IPS-15b (cell line): Measurements from ENCODE around the gene MEX3A.
"Not testable (repeated sequence)": the region's sequence is repeated elsewhere in the genome, so short reads cannot be mapped to it uniquely, and the experiment has no call there.

Source experiments
- H3K27me3 ChIP-seq: one replicate; pipeline ENCODE4 v1.6.1; 2013; ENCODE audit warnings: low read length; ENCODE audit not compliant: control insufficient read depth, insufficient read depth
- H3K36me3 ChIP-seq: one replicate; pipeline ENCODE4 v1.6.1; 2013; ENCODE audit warnings: low read length; ENCODE audit not compliant: control insufficient read depth, insufficient read depth
- H3K4me1 ChIP-seq: one replicate; pipeline ENCODE4 v1.6.1; 2013; ENCODE audit warnings: mild to moderate bottlenecking, low read length; ENCODE audit not compliant: control insufficient read depth, insufficient read depth
- H3K4me3 ChIP-seq: one replicate; pipeline ENCODE4 v1.5.1; 2013; ENCODE audit warnings: low read depth, low read length
- H3K9ac ChIP-seq: one replicate; pipeline ENCODE4 v1.6.1; 2013; ENCODE audit warnings: low read depth, mild to moderate bottlenecking, low read length
- H3K9me3 ChIP-seq: one replicate; pipeline ENCODE4 v1.6.1; 2013; ENCODE audit warnings: mild to moderate bottlenecking, low read length; ENCODE audit not compliant: control insufficient read depth, insufficient read depth

The MEX3A gene

DNA sequence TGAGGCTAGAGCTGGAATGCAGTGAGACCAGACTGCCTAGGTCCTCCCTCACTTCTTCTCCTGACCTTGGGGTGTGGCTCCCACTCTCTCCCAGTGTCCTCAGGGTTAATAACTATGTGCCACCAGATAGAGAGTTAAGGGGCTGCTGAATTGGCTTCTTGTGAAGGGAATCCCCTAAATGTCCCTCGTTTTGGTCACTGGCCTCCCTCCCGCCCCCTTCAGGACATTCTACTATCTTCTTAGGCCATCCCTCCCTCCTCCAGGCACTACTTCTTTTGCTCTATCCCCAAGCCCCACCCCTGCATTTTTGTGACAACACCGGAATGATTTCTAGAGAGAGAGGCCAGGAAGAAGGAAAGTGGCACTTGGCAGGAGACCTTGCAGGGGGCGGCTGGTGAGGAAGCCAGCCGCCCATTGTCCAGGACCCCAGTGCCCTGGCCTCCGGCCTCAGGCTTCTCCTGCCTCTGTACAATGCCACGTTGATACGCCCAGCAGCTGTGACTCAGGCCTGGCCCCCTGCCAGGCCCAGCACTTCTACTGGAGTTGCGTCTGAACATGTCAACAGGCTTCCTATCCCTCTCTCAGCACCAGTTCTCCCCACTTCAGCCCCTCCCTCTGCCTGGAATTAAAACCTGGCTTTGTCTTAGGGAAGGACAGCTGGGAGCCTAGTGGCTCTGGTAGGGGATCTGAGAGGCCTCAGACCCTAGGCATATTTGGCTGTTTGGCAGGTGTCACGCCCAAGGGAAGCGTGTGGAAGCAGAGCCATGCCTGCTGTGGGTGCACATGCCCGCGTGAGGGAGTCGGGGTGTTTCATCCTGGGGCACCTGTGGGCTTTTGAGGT, 41.3 kb upstream of the MEX3A start:
- Histone ChIP-seq H3K36me3 (peaks cover 3% of the 10 kb centered on the region), H3K4me1 (peaks cover 30% of the 10 kb centered on the region), H3K27me3 (no peaks in the 10 kb centered on the region), H3K9me3 (no peaks in the 10 kb centered on the region), H3K4me3 (peak overlapping the region; percentile 13), H3K9ac (peak overlapping the region; percentile 70)

DNA sequence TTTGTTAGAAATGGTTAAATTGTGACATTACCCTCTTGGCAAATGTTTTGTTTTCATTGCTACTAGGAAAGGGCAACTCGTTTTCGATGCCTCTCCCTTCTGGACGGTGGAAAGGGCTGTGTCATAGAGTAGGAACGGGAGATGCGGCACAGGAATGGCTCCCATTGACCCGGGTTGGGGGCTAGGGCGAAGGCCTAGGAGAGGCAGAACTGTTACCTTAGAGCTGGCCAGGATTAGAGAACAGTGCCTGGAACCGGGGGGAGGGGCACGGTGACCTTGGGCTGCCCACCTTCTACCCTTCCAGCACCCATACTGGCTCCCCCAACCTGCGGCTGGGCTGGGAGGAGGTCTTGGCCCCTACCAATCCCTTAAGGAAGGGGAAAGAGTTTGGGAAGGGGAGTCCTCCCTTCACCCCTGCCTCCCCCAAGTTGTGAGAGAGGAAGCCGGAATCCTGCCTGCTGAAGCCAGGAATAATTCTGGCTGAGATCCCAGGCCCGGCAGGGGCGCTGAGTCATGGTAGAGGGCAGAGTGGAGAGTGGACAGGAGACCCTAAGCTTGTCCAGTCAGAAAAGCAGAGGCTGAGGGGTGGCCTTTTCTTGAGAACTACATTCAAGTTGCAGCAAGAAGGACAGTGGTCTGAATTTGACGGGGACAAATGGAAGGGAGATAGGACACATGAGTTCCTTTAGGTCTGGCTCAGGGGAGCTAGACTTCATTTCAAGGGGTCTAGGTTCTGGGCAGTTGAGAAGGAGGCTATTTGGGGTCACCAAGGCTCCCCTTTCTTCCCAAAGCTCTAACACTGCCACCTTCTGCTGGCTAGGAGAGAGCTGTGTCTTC, 40.5 kb upstream of the MEX3A start:
- Histone ChIP-seq H3K36me3 (peaks cover 3% of the 10 kb centered on the region), H3K9me3 (no peaks in the 10 kb centered on the region), H3K27me3 (no peaks in the 10 kb centered on the region), H3K4me3 (peak overlapping the region; percentile 13), H3K4me1 (peaks cover 27% of the 10 kb centered on the region), H3K9ac (peak overlapping the region; percentile 70)

GRCh38 chr1:156122086-156122485, 39.8 kb upstream of the MEX3A start:
- Histone ChIP-seq H3K4me1 (peaks cover 27% of the 10 kb centered on the region), H3K27me3 (no peaks in the 10 kb centered on the region), H3K9ac (no peak overlapping the region), H3K9me3 (no peaks in the 10 kb centered on the region), H3K36me3 (peaks cover 3% of the 10 kb centered on the region), H3K4me3 (no peak overlapping the region)

GRCh38 chr1:156121457-156121856, 39.2 kb upstream of the MEX3A start:
- Histone ChIP-seq H3K9ac (no peak overlapping the region), H3K9me3 (no peaks in the 10 kb centered on the region), H3K4me1 (peaks cover 27% of the 10 kb centered on the region), H3K27me3 (no peaks in the 10 kb centered on the region), H3K36me3 (peaks cover 3% of the 10 kb centered on the region), H3K4me3 (no peak overlapping the region)

DNA sequence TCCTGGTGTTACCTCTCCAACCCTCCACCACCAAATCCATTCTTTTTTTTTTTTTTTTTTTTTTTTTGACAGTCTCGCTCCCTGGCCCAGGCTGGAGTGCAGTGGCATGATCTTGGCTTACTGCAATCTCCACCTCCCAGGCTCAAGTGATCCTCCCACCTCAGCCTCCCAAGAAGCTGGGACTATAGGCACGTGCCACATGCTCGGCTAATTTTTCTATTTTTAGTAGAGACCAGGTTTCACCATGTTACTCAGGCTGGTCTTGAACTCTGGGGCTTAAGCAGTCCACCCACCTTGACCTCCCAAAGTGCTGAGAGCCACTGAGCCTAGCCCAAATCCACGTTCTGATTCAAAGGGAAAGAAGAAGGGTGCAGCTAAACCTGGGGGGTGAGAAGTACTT, 38.7 kb upstream of the MEX3A start:
- not testable (repeated sequence) for H3K9ac ChIP-seq, H3K36me3 ChIP-seq, H3K9me3 ChIP-seq, H3K27me3 ChIP-seq, H3K4me3 ChIP-seq
- peaks cover 27% of the 10 kb centered on the region for H3K4me1 ChIP-seq

DNA sequence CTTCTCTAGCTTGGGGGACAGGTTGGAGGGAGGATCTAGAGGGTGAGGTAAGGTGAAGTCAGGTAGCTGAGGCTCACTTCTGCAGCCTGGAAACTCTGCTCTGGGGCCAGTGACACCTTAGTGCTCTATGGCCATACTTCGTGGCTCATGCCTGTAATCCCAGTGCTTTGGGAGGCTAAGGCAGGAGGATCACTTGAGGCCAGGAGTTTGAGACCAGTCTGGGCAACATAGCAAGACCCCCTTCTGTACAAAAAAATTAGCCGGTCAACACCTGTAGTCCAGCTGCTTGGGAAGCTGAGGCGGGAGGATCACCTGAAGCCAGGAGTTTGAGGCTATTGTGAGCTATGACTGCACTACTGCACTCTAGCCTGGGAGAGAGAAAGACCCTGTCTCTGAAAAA, 38.1 kb upstream of the MEX3A start:
- Histone ChIP-seq H3K9ac (no peak overlapping the region), H3K36me3 (peaks cover 3% of the 10 kb centered on the region), H3K4me3 (no peak overlapping the region), H3K9me3 (no peaks in the 10 kb centered on the region), H3K27me3 (no peaks in the 10 kb centered on the region), H3K4me1 (peaks cover 27% of the 10 kb centered on the region)

GRCh38 chr1:156119503-156120209, 37.4 kb upstream of the MEX3A start:
- no peak overlapping the region for H3K9ac ChIP-seq
- H3K4me1 ChIP-seq: peaks cover 23% of the 10 kb centered on the region
- H3K9me3 ChIP-seq: no peaks in the 10 kb centered on the region

DNA sequence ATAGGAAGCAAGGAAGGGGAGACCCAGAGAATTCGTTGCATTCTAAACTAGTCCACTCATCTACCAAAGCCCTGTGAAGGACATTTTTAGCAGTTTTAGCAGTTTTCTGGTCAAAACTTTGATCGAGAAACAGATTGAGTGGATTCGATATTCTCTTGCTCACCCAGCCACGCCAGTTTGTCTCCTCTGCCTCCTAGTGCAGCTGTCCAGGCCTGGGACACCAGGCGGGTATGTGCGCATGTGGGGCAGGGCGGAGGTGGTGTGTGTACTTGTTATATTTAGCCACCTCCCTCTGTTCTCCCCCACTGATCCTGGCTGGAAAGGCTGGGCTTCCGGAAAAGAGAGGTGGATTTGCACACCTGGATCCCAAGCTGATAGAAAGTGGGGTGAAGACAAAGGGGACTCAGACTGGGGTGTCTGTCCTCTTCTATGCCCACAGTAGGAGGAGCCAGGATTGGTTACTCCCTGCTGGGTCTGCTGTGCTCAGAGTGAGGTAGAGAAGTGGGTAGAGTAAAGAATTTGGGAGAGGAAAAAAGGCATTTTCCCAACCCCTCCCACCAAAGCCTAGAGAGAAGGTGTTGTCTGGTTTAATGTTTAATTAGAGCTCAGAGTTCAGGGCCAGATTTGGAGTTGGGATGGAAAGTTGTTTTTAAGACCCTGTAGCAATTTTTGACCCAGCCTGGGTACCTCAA, 36.1 kb upstream of the MEX3A start:
- H3K27me3 ChIP-seq: no peaks in the 10 kb centered on the region
- H3K9me3 ChIP-seq: no peaks in the 10 kb centered on the region
- peaks cover 19% of the 10 kb centered on the region for H3K4me1 ChIP-seq
- H3K9ac ChIP-seq: no peak overlapping the region
- H3K4me3 ChIP-seq: no peak overlapping the region
- peaks cover 3% of the 10 kb centered on the region for H3K36me3 ChIP-seq

More at GRCh38 chr1:156119503-156120209, 37.4 kb upstream of the MEX3A start:
- H3K4me3 ChIP-seq: no peak overlapping the region
- no peaks in the 10 kb centered on the region for H3K27me3 ChIP-seq
- H3K36me3 ChIP-seq: peaks cover 3% of the 10 kb centered on the region

DNA sequence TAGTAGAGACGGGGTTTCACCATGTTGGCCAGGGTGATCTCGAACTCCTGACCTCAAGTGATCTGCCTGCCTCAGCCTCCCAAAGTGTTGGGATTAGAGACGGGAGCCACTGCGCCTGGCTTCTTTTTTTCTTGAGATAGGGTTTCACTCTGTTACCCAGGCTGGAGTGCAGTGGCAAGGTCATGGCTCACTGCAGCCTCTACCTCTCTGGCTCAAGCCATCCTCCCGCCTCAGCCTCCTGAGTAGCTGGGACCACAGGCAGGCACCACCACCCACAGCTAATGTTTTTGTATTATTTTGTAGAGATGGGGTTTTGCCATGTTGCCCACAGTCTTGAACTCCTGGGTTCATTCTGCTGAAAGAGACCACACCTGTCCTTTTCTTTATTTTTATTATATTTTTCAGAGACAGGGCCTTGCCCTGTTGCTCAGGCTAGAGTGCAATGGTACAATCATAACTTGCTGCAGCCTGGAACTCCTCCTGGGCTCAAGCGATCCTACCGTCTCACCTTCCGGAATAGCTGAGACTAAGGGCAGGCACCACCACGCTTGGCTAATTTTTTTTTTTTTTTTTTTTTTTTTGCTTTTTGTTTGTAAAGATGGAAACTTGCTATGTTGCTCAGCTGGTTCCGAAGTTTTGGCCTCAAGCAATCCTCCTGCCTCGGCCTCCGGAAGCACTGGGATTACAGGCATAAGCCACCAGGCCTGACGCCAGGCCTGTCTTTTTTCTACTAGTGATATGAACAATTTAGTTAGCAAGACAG, 35.3 kb upstream of the MEX3A start:
- Histone ChIP-seq H3K4me1 (peaks cover 12% of the 10 kb centered on the region), H3K4me3 (no peak overlapping the region), H3K27me3 (no peaks in the 10 kb centered on the region), H3K9ac (no peak overlapping the region), H3K36me3 (peaks cover 3% of the 10 kb centered on the region), H3K9me3 (no peaks in the 10 kb centered on the region)

DNA sequence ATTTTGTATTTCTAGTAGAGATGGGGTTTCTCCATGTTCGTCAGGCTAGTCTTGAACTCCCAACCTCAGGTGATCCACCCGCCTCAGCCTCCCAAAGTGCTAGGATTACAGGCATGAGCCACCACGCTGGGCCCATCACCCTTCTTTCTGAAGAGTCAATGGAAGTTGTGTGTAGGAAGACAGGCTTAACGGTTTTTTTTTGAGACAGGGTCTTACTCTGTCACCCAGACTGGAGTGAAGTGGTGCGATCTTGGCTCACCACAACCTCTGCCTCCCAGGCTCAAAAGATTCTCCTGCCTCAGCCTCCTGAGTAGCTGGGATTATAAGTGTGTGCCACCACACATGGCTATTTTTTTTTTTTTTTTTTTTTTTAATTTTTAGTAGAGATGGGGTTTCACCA, 34.5 kb upstream of the MEX3A start:
- H3K4me1 ChIP-seq: peaks cover 12% of the 10 kb centered on the region
- not testable (repeated sequence) for H3K27me3 ChIP-seq, H3K9me3 ChIP-seq, H3K4me3 ChIP-seq, H3K9ac ChIP-seq, H3K36me3 ChIP-seq
